Heart left ventricle (tissue), 16 donors: ENCODE data around the gene DCLK1. TPM values are rescaled to one million over a fixed set of nuclear protein-coding genes. Genes with fewer than 3 reads are reported as not detected.
A peak's percentile ranks its signal among the peaks of the same experiment; 100 is the strongest.

Experiments
- ATAC-seq, 4 donors: fragments of 200-7000 bp; cut with Tn5 transposase; one replicate each; pipeline ENCODE4 v1.9.1; 2020 to 2022; ENCODE audit warnings: moderate library complexity in 4 of 4, mild to moderate bottlenecking in 3 of 4, moderate number of reproducible peaks in 1 of 4
- DNase-seq, 5 donors: peaks; one replicate each; pipeline ENCODE4 v3.0.0-alpha.2; 2020
- H3K27ac ChIP-seq, 12 donors: fragments of 200-600 bp; sonication (generic) in 4 of 12; one replicate each; pipeline versions ENCODE4 v1.5.0 to v1.8.0; 2016 to 2022; ENCODE audit warnings: mild to moderate bottlenecking in 2 of 12
- H3K27me3 ChIP-seq, 9 donors: fragments of 200-600 bp; sonication (generic) in 2 of 9; one replicate each; pipeline versions ENCODE4 v1.5.1 to v1.8.0; 2016 to 2022; ENCODE audit warnings: mild to moderate bottlenecking in 3 of 9
- H3K36me3 ChIP-seq, 9 donors: fragments of 200-600 bp; sonication (generic) in 2 of 9; one replicate each; pipeline versions ENCODE4 v1.5.0 to v1.8.0; 2018 to 2022; ENCODE audit warnings: mild to moderate bottlenecking in 2 of 9
- H3K4me1 ChIP-seq, 12 donors: fragments of 200-600 bp; sonication (generic) in 4 of 12; one replicate each; pipeline versions ENCODE4 v1.5.0 to v1.8.0; 2016 to 2022; ENCODE audit warnings: mild to moderate bottlenecking in 3 of 12
- H3K4me3 ChIP-seq, 12 donors: fragments of 200-600 bp; sonication (generic) in 4 of 12; one replicate each; pipeline versions ENCODE4 v1.5.0 to v1.8.0; 2017 to 2022; ENCODE audit warnings: mild to moderate bottlenecking in 9 of 12, moderate library complexity in 4 of 12
- H3K9me3 ChIP-seq, 12 donors: fragments of 200-600 bp; sonication (generic) in 4 of 12; one replicate each; pipeline versions ENCODE4 v1.5.0 to v1.8.0; 2016 to 2022; ENCODE audit warnings: mild to moderate bottlenecking in 1 of 12
- POLR2A ChIP-seq, 2 donors: fragments of 450-650 bp; IDR thresholded peaks; one replicate each; pipeline ENCODE4 v1.6.1; 2017; ENCODE audit warnings: antibody characterized with exemption in 2 of 2, mild to moderate bottlenecking in 2 of 2, moderate library complexity in 2 of 2
- WGBS, 4 donors: extraction: QIAGEN DNeasy Blood & Tissue Kit in 2 of 4; methylation state at CpG; one replicate each; pipeline versions ENCODE4 v1.1.5 to v1.1.7; 2013 to 2018; 5-methylcytosine and 5-hydroxymethylcytosine counted together
- intact Hi-C, 10 donors: fragments of 100-400 bp; cut with DNase I; formaldehyde crosslinking; loops; one replicate each; pipeline versions ENCODE4 v1.11.1 to v1.14.2; 2022
- polyA plus RNA-seq, 2 donors: library from polyadenylated mRNA; stranded (reverse); fragments of 200-250 nt; gene quantifications; one replicate each; pipeline ENCODE4 v1.2.3, GENCODE V29; 2013
- total RNA-seq, 9 donors: library from RNA; depleted of rRNA in 2 of 9; stranded (reverse); fragments of >200 nt in 2 of 9; fragmentation: NEBNext Ultra II Directional in 3 of 9; extraction: Animal tissue kit (Norgen Biotek cat#: 25700) in 3 of 9; gene quantifications; one replicate each; pipeline versions ENCODE4 v1.1.0 to v1.2.4, GENCODE V29; 2016 to 2023
- TF ChIP-seq, protein P1 (sequence below), 12 donors: fragments of 200-600 bp; sonication (generic) in 4 of 12; IDR thresholded peaks; one replicate each; pipeline versions ENCODE4 v1.5.0 to v1.8.0; 2018 to 2022; ENCODE audit warnings: antibody characterized with exemption in 12 of 12, mild to moderate bottlenecking in 5 of 12
- donor health status: ischemic (EF 13 %, LVEDD 7.1; RV severe dilation, severe dysfunction).
- donor health status: healthy with polysubstance abuse.
- donor health status: DM: no; HTN: yes; CAD: no.
- donor health status: DM: no; HTN: no; CAD: no.
- donor health status: ischemic (EF 25% LVEDD 6.9; RV normal size, moderate dysfunction).
- donor health status: ischemic (EF 25% LVEDD 5.7; RV mildly dilated, moderate dysfunction).
- donor health status: healthy.
- donor health status: DM: yes; HTN: yes; CAD: no.
- donor health status: ischemic (EF 35%, LVEDD 5.7; RV mildly dilated, moderate dysfunction).
- donor health status: nonischemic (EF 11% LVEDD 7.7; RV severe dilation, severe dysfunction).
- donor health status: DM: yes; HTN: yes; CAD: no.
- donor health status: PGD.
- donor health status: ischemic (EF 29% LVEDD 5.4; RV normal size, mild dysfunction).
- donor health status: nonischemic (EF 23%, LVEDD 6.1; RV moderate dilation, normal function).

DCLK1 gene
- total and polyA plus RNA-seq, 11 donors, result 3.4 to 15.9 (median 11.2) TPM

- Histone ChIP-seq H3K27ac (no peak overlapping the region), H3K36me3 (peaks cover 0 to 9% (median 0%) of the 10 kb centered on the region in 9 donors), H3K27me3 (no peaks in the 10 kb centered on the region), H3K4me3 (no peak overlapping the region), H3K4me1 (no peaks in the 10 kb centered on the region), H3K9me3 (peaks cover 0 to 12% (median 1%) of the 10 kb centered on the region in 12 donors)
- ATAC-seq (no peak), DNase-seq (no peak)
- WGBS, 4 donors, result 77 to 87% (median 81%) methylated on average over 4 of the region's 4 CpGs
- TF ChIP-seq POLR2A (IDR thresholded peaks at IDR 0.05), result no peak
- TF ChIP-seq, protein P1, sequence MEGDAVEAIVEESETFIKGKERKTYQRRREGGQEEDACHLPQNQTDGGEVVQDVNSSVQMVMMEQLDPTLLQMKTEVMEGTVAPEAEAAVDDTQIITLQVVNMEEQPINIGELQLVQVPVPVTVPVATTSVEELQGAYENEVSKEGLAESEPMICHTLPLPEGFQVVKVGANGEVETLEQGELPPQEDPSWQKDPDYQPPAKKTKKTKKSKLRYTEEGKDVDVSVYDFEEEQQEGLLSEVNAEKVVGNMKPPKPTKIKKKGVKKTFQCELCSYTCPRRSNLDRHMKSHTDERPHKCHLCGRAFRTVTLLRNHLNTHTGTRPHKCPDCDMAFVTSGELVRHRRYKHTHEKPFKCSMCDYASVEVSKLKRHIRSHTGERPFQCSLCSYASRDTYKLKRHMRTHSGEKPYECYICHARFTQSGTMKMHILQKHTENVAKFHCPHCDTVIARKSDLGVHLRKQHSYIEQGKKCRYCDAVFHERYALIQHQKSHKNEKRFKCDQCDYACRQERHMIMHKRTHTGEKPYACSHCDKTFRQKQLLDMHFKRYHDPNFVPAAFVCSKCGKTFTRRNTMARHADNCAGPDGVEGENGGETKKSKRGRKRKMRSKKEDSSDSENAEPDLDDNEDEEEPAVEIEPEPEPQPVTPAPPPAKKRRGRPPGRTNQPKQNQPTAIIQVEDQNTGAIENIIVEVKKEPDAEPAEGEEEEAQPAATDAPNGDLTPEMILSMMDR (IDR thresholded peaks at IDR 0.05), result no peak
- intact Hi-C loops, result no loop called here
Measured at GRCh38 chr13:35945368-35945767, 185.8 kb downstream of the DCLK1 start.

DNA sequence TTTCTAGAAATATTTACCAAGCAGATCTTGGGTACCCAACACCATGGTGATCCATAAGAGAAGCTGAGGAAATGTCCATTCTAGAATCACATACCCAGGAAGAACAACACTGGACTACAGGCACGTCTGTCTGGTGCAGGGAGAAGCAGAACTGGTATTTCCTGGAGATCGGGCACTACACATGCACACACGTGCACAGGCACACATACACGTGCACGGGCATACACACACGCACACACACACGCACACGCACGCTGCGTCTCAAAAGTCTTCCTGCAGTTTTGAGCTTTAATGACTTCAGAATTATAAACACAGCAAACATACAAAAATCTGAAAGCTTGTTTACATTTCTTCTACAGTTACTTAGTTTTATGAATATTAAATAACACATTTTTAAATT, 189.8 kb downstream of the DCLK1 start:
- H3K36me3 ChIP-seq, result peaks cover 0 to 9% (median 0%) of the 10 kb centered on the region in 9 donors
- no peak for TF ChIP-seq POLR2A (IDR thresholded peaks at IDR 0.05)
- TF ChIP-seq, protein P1 (IDR thresholded peaks at IDR 0.05), result no peak
- H3K27ac ChIP-seq, result no peak overlapping the region
- no peaks in the 10 kb centered on the region for H3K27me3 ChIP-seq
- intact Hi-C loops, result no loop called here
- no peak overlapping the region for H3K4me3 ChIP-seq
- WGBS, 4 donors, result 90 to 93% (median 92%) methylated on average over 10 of the region's 10 CpGs
- H3K9me3 ChIP-seq, result peaks cover 0 to 12% (median 1%) of the 10 kb centered on the region in 12 donors
- H3K4me1 ChIP-seq, result no peaks in the 10 kb centered on the region
- ATAC-seq (no peak), DNase-seq (no peak)

DNA sequence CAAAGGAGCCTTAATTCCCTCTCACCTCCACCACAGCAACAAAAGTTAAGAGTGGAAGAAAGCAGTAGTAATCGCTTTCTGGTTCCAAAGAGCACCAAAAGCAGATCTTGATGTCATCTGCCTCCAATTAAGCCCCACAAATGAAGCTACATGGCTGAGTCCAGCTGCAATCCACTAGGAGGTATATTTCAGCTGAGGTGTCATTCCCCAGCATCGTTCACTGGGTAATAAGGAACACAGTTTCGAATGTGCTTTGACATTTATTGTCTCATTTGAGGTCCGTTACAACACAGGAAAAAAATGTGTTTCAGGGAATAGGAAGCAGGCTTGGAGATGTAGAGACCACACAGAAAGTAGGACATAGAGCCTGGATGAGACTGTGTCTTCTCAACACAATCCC, 190.4 kb downstream of the DCLK1 start:
- TF ChIP-seq, protein P1 (IDR thresholded peaks at IDR 0.05), result no peak
- TF ChIP-seq POLR2A (IDR thresholded peaks at IDR 0.05), result no peak
- Histone ChIP-seq H3K9me3 (peaks cover 0 to 12% (median 1%) of the 10 kb centered on the region in 12 donors), H3K27me3 (no peaks in the 10 kb centered on the region), H3K36me3 (peaks cover 0 to 9% (median 0%) of the 10 kb centered on the region in 9 donors), H3K4me1 (no peaks in the 10 kb centered on the region), H3K4me3 (no peak overlapping the region), H3K27ac (no peak overlapping the region)
- 80 to 89% (median 86%) methylated on average over 4 of the region's 4 CpGs for WGBS, 4 donors
- ATAC-seq (no peak), DNase-seq (no peak)
- intact Hi-C loops, result no loop called here

GRCh38 chr13:35936246-35936978, 194.8 kb downstream of the DCLK1 start:
- H3K27me3 ChIP-seq, result no peaks in the 10 kb centered on the region
- intact Hi-C loops, result no loop called here
- no peak for DNase-seq
- H3K4me3 ChIP-seq, result no peak overlapping the region
- no peak for TF ChIP-seq POLR2A (IDR thresholded peaks at IDR 0.05)
- TF ChIP-seq, protein P1 (IDR thresholded peaks at IDR 0.05), result no peak
- peak overlapping the region in 1 of 12 donors; percentile 66 for H3K27ac ChIP-seq
- ATAC-seq, result no peak
- no peaks in the 10 kb centered on the region for H3K36me3 ChIP-seq
- H3K9me3 ChIP-seq, result no peaks in the 10 kb centered on the region
- H3K4me1 ChIP-seq, result no peaks in the 10 kb centered on the region
- WGBS, 4 donors, result 62 to 82% (median 79%) methylated on average over 3 of the region's 3 CpGs
